Measurements from ENCODE around the gene POU2F3.

DNA sequence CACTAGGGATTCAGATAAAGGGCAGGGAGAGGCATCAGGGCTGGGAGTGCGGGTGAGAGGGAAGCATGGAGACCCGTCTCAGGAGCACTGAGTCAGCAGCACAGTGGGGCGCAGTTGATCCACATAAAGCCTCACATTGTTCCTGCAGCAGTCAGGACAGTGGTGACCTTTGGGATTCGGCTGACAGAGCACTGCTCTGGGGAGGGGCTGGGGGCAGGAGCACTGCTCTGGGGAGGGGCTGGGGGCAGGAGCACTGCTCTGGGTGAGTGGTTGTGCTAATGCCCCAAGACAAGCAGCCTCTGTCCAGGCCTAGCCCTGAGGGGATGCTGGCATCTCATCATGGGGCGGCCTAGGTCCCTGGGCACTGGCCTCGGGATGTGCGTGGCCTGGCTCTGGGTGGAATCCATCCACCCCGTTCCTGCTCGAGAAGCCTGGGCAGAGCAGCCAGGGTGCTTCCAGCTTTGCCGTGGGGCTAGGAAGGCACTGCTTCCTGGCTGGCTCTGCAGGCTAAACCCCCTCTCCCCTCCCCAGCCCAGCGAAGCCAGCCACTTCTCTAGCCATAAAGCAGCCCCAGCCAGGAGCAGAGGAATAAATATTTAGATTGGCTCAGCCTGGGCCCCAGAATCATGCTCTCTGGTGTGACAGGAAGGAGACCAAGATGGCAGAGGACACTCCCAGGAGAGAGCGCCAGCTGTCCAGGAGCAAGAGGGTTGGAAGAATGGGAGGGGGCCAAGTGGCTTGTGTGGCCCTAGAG lies 21.8 kb upstream of the POU2F3 start:
- no peak for TF ChIP-seq BRCA1 (IDR thresholded peaks at IDR 0.05; ENCODE audit: low read depth, low read length)
- TF ChIP-seq, protein P1, sequence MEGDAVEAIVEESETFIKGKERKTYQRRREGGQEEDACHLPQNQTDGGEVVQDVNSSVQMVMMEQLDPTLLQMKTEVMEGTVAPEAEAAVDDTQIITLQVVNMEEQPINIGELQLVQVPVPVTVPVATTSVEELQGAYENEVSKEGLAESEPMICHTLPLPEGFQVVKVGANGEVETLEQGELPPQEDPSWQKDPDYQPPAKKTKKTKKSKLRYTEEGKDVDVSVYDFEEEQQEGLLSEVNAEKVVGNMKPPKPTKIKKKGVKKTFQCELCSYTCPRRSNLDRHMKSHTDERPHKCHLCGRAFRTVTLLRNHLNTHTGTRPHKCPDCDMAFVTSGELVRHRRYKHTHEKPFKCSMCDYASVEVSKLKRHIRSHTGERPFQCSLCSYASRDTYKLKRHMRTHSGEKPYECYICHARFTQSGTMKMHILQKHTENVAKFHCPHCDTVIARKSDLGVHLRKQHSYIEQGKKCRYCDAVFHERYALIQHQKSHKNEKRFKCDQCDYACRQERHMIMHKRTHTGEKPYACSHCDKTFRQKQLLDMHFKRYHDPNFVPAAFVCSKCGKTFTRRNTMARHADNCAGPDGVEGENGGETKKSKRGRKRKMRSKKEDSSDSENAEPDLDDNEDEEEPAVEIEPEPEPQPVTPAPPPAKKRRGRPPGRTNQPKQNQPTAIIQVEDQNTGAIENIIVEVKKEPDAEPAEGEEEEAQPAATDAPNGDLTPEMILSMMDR (IDR thresholded peaks at IDR 0.05; ENCODE audit: control extremely low read depth in 1 of 3, insufficient read depth in 1 of 3, low read depth in 1 of 3, low read length in 3 of 3): no peak
- no peak for TF ChIP-seq CEBPB (IDR thresholded peaks at IDR 0.05; ENCODE audit: low read depth, low read length)
- no peak for TF ChIP-seq SIX5 (IDR thresholded peaks at IDR 0.05; ENCODE audit: low read depth, low read length)
- TF ChIP-seq EP300 (IDR thresholded peaks at IDR 0.05; ENCODE audit: borderline replicate concordance in 1 of 2, low read depth in 2 of 2, low read length in 2 of 2): no peak
- no peak for TF ChIP-seq POLR2A (IDR thresholded peaks at IDR 0.05; ENCODE audit: control extremely low read depth in 1 of 2, low read depth in 2 of 2, low read length in 2 of 2)
- no peak for TF ChIP-seq TBP (IDR thresholded peaks at IDR 0.05; ENCODE audit: low read depth, low read length)
- no peak for TF ChIP-seq TAF7 (optimal IDR thresholded peaks at IDR 0.05; ENCODE audit: borderline replicate concordance, low read depth, low read length)
- no peak for TF ChIP-seq EZH2 (IDR thresholded peaks at IDR 0.05; ENCODE audit: low read depth, low read length, severe bottlenecking)
